Tibial nerve (tissue), 4 donors: Measurements from ENCODE around the gene EPB41L1. TPM values are rescaled to one million over a fixed set of nuclear protein-coding genes. Genes with fewer than 3 reads are reported as not detected.

Source experiments
- DNase-seq, 2 donors: peaks; one replicate each; pipeline ENCODE4 v3.0.0-alpha.2; 2019; ENCODE audit warnings: low spot score in 2 of 2
- H3K27ac ChIP-seq, 4 donors: fragments of 200-600 bp; sonication (generic) in 3 of 4; one replicate each; pipeline ENCODE4 v1.5.1; 2017 to 2019; ENCODE audit warnings: mild to moderate bottlenecking in 1 of 4
- H3K27me3 ChIP-seq, 2 donors: fragments of 200-600 bp; sonication (generic) in 1 of 2; one replicate each; pipeline versions ENCODE4 v1.5.1 to v1.6.0; 2017 to 2019
- H3K36me3 ChIP-seq, 3 donors: fragments of 200-600 bp; sonication (generic); one replicate each; pipeline ENCODE4 v1.5.1; 2018 to 2019
- H3K4me1 ChIP-seq, 4 donors: fragments of 200-600 bp; sonication (generic) in 3 of 4; one replicate each; pipeline ENCODE4 v1.5.1; 2017 to 2019
- H3K4me3 ChIP-seq, 4 donors: fragments of 200-600 bp; sonication (generic) in 3 of 4; one replicate each; pipeline ENCODE4 v1.5.1; 2017 to 2019; ENCODE audit warnings: mild to moderate bottlenecking in 1 of 4, moderate library complexity in 1 of 4
- H3K9me3 ChIP-seq, 4 donors: fragments of 200-600 bp; sonication (generic) in 3 of 4; one replicate each; pipeline ENCODE4 v1.5.1; 2017 to 2019
- EP300 ChIP-seq, 2 donors: sonication (generic); formaldehyde crosslinking; IDR thresholded peaks; one replicate each; pipeline ENCODE4 v1.6.1; 2017; ENCODE audit warnings: antibody characterized with exemption in 2 of 2, mild to moderate bottlenecking in 1 of 2
- POLR2A ChIP-seq, 2 donors: fragments of 450-650 bp; IDR thresholded peaks; one replicate each; pipeline ENCODE4 v1.6.1; 2017; ENCODE audit warnings: antibody characterized with exemption in 2 of 2, mild to moderate bottlenecking in 2 of 2, moderate library complexity in 2 of 2
- WGBS, 2 donors: methylation state at CpG; one replicate each; pipeline ENCODE4 v1.1.5; 2018; 5-methylcytosine and 5-hydroxymethylcytosine counted together
- total RNA-seq, 4 donors: library from RNA; depleted of rRNA; stranded (reverse); fragments of >200 nt; gene quantifications; one replicate each; pipeline ENCODE4 v1.1.0, GENCODE V29; 2016
- TF ChIP-seq, protein P1 (sequence below), 5 experiments: fragments of 200-600 bp in 3 of 5; fragments of 450-650 bp in 2 of 5; sonication (generic) in 3 of 5; IDR thresholded peaks; one replicate each; pipeline ENCODE4 v1.5.1; 2016 to 2019; ENCODE audit warnings: antibody characterized with exemption in 5 of 5, mild to moderate bottlenecking in 3 of 5, moderate library complexity in 2 of 5

EPB41L1 gene
- total RNA-seq, 4 donors from 2014 or later: 19.9 to 55.3 (median 30.8) TPM

- DNase-seq: no peak
- Histone ChIP-seq H3K27me3 (no peaks in the 10 kb centered on the region), H3K9me3 (no peaks in the 10 kb centered on the region), H3K4me3 (no peak overlapping the region), H3K36me3 (peaks cover 0 to 62% (median 0%) of the 10 kb centered on the region in 3 donors), H3K4me1 (peaks cover 0 to 4% (median 0%) of the 10 kb centered on the region in 4 donors), H3K27ac (no peak overlapping the region)
- 84 to 85% methylated on average over 3 of the region's 3 CpGs for WGBS, 2 donors
- TF ChIP-seq EP300 (IDR thresholded peaks at IDR 0.05) (no peak), POLR2A (IDR thresholded peaks at IDR 0.05) (no peak)
- TF ChIP-seq, protein P1, sequence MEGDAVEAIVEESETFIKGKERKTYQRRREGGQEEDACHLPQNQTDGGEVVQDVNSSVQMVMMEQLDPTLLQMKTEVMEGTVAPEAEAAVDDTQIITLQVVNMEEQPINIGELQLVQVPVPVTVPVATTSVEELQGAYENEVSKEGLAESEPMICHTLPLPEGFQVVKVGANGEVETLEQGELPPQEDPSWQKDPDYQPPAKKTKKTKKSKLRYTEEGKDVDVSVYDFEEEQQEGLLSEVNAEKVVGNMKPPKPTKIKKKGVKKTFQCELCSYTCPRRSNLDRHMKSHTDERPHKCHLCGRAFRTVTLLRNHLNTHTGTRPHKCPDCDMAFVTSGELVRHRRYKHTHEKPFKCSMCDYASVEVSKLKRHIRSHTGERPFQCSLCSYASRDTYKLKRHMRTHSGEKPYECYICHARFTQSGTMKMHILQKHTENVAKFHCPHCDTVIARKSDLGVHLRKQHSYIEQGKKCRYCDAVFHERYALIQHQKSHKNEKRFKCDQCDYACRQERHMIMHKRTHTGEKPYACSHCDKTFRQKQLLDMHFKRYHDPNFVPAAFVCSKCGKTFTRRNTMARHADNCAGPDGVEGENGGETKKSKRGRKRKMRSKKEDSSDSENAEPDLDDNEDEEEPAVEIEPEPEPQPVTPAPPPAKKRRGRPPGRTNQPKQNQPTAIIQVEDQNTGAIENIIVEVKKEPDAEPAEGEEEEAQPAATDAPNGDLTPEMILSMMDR (IDR thresholded peaks at IDR 0.05): no peak
Measured at GRCh38 chr20:36203861-36204260, 49.3 kb downstream of the EPB41L1 start.

DNA sequence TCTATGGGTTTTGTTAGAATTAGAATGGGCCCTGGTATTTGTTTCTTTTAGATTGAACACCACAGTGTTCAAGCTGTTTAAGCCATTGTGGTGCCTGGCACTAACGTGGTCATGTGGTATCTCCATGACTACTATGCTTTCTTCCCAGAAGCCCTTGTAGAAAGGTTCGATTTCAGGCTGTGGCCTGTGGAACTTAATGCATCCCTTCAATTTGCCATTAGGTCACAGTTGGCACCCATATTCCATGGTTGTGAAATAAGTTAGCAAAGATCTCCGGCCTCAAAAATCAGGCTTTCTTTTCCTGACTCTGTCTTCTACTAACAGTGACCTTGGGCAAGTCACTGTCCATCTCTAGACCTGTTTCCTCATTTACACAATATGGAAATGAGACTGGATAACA is 50.5 kb downstream of the EPB41L1 start:
- no peak for DNase-seq
- WGBS, 2 donors: 83 to 88% methylated on average over 3 of the region's 3 CpGs
- no peaks in the 10 kb centered on the region for H3K9me3 ChIP-seq
- no peak overlapping the region for H3K4me3 ChIP-seq
- no peaks in the 10 kb centered on the region for H3K27me3 ChIP-seq
- no peak for TF ChIP-seq POLR2A (IDR thresholded peaks at IDR 0.05)
- TF ChIP-seq EP300 (IDR thresholded peaks at IDR 0.05): no peak
- peaks cover 0 to 4% (median 0%) of the 10 kb centered on the region in 4 donors for H3K4me1 ChIP-seq
- no peak overlapping the region for H3K27ac ChIP-seq
- H3K36me3 ChIP-seq: peaks cover 0 to 70% (median 0%) of the 10 kb centered on the region in 3 donors

GRCh38 chr20:36206068-36206467 is 51.5 kb downstream of the EPB41L1 start:
- H3K27ac ChIP-seq: no peak overlapping the region
- WGBS, 2 donors: 86 to 88% methylated on average over 9 of the region's 9 CpGs
- H3K27me3 ChIP-seq: no peaks in the 10 kb centered on the region
- no peak for DNase-seq
- peaks cover 0 to 4% (median 0%) of the 10 kb centered on the region in 4 donors for H3K4me1 ChIP-seq
- no peaks in the 10 kb centered on the region for H3K9me3 ChIP-seq
- TF ChIP-seq POLR2A (IDR thresholded peaks at IDR 0.05): no peak
- TF ChIP-seq, protein P1 (IDR thresholded peaks at IDR 0.05): no peak
- no peak for TF ChIP-seq EP300 (IDR thresholded peaks at IDR 0.05)
- peaks cover 0 to 71% (median 0%) of the 10 kb centered on the region in 3 donors for H3K36me3 ChIP-seq
- H3K4me3 ChIP-seq: no peak overlapping the region

DNA sequence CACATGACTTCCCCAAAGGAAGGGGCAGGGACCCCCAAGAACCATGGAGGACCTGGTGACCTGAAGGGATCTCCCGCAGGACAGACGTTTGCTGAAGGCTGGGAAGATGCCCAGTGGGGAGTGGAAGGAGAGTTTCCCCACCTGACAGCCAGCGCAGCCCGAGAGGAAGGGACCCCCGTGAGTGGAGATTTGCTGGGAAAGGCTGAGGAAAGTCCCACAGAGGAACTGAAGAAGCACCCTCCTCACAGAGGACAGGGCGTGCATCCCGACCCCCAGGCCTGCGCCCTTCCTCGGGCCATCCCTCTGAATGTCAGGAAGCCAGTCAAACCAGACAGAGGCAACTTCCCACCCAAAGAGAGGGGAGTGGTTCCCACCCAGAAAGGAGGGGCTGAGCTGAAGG is 52.1 kb downstream of the EPB41L1 start:
- Histone ChIP-seq H3K9me3 (no peaks in the 10 kb centered on the region), H3K4me3 (no peak overlapping the region), H3K4me1 (peaks cover 0 to 4% (median 0%) of the 10 kb centered on the region in 4 donors), H3K36me3 (peaks cover 0 to 71% (median 0%) of the 10 kb centered on the region in 3 donors), H3K27ac (no peak overlapping the region), H3K27me3 (no peaks in the 10 kb centered on the region)
- DNase-seq: no peak
- TF ChIP-seq, protein P1 (IDR thresholded peaks at IDR 0.05): no peak
- no peak for TF ChIP-seq EP300 (IDR thresholded peaks at IDR 0.05)
- TF ChIP-seq POLR2A (IDR thresholded peaks at IDR 0.05): no peak
- WGBS, 2 donors: 75 to 82% methylated on average over 9 of the region's 9 CpGs

DNA sequence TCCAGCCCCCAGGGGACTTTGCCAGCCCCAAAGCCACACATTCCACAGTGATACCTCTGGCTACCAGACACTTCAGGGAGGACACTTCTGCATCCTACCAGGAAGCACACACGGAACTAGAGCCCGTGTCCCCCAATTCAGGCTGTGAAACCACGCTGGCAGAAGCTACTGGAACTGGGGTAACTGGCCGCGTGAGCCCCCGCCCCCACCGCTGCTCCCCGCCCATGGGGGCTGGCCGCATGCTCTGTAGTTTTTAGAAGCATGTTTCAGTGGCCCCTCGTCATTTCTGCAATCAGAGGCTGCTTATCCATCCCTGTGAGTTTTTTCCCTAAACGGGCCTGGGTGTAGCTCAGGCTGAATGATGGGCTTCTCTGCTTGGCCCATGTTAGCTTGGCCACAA is 53.1 kb downstream of the EPB41L1 start:
- Histone ChIP-seq H3K27ac (no peak overlapping the region), H3K9me3 (no peaks in the 10 kb centered on the region), H3K4me1 (peaks cover 0 to 4% (median 0%) of the 10 kb centered on the region in 4 donors), H3K27me3 (no peaks in the 10 kb centered on the region), H3K36me3 (peaks cover 0 to 74% (median 0%) of the 10 kb centered on the region in 3 donors), H3K4me3 (no peak overlapping the region)
- 85 to 92% methylated on average over 11 of the region's 11 CpGs for WGBS, 2 donors
- TF ChIP-seq EP300 (IDR thresholded peaks at IDR 0.05) (no peak), POLR2A (IDR thresholded peaks at IDR 0.05) (no peak)
- TF ChIP-seq, protein P1 (IDR thresholded peaks at IDR 0.05): no peak
- DNase-seq: no peak

- 86 to 91% methylated on average over 10 of the region's 10 CpGs for WGBS, 2 donors
- peaks cover 0 to 80% (median 0%) of the 10 kb centered on the region in 3 donors for H3K36me3 ChIP-seq
Measured at GRCh38 chr20:36208257-36208656, 53.7 kb downstream of the EPB41L1 start.

More at GRCh38 chr20:36208257-36208656, 53.7 kb downstream of the EPB41L1 start:
- TF ChIP-seq EP300 (IDR thresholded peaks at IDR 0.05): no peak
- TF ChIP-seq, protein P1 (IDR thresholded peaks at IDR 0.05): no peak
- Histone ChIP-seq H3K4me3 (no peak overlapping the region), H3K27ac (no peak overlapping the region), H3K4me1 (no peaks in the 10 kb centered on the region), H3K27me3 (no peaks in the 10 kb centered on the region), H3K9me3 (no peaks in the 10 kb centered on the region)
- no peak for DNase-seq
